Measurements from ENCODE around the gene ATP6V0A4. TPM values are rescaled to one million over a fixed set of nuclear protein-coding genes. Genes with fewer than 3 reads are reported as not detected.
A peak's percentile ranks its signal among the peaks of the same experiment; 100 is the strongest.

Gene ATP6V0A4
- total RNA-seq, 1 experiment from 2014 or later = 1.1 TPM

GRCh38 chr7:138695106-138695505 is 102.9 kb downstream of the ATP6V0A4 start:
- no peaks in the 10 kb centered on the region for H3K36me3 Mint-ChIP-seq
- no peak for DNase-seq (ENCODE audit: low spot score)
- ChIA-PET POLR2A (no interaction called here), CTCF (no interaction called here)
- no peak overlapping the region for H3K27ac Mint-ChIP-seq
- peaks cover 4% of the 10 kb centered on the region; the same call in 1 of the 2 replicates for H3K9me3 Mint-ChIP-seq
- TF ChIP-seq ATF3 (CRISPR knock-in tag; conservative IDR thresholded peaks at IDR 0.05) (no peak), ZNF121 (CRISPR knock-in tag; IDR thresholded peaks at IDR 0.05) (0 out of 2 replicates have a peak, but pooled peaks have one; percentile 33)
- no peaks in the 10 kb centered on the region for H3K27me3 Mint-ChIP-seq (ENCODE audit: low read depth)
- no peaks in the 10 kb centered on the region for H3K4me1 Mint-ChIP-seq
- no peak for ATAC-seq
- H3K4me3 Mint-ChIP-seq = no peak overlapping the region

- Mint-ChIP-seq H3K36me3 (peaks cover 8% of the 10 kb centered on the region), H3K27ac (no peak overlapping the region), H3K4me1 (no peaks in the 10 kb centered on the region), H3K27me3 (ENCODE audit: low read depth) (no peaks in the 10 kb centered on the region), H3K4me3 (no peak overlapping the region), H3K9me3 (peaks cover 17% of the 10 kb centered on the region)
- no peak for ATAC-seq
- CTCF ChIA-PET = no interaction called here
- TF ChIP-seq JUN (CRISPR knock-in tag; IDR thresholded peaks at IDR 0.05) (no peak), CTCF (IDR thresholded peaks at IDR 0.05) (no peak), PREB (CRISPR knock-in tag; IDR thresholded peaks at IDR 0.05; ENCODE audit: borderline replicate concordance) (no peak), SP1 (CRISPR knock-in tag; conservative IDR thresholded peaks at IDR 0.05) (no peak), ZNF423 (CRISPR knock-in tag; IDR thresholded peaks at IDR 0.05) (no peak), MYBL2 (CRISPR knock-in tag; IDR thresholded peaks at IDR 0.05) (no peak), ZNF263 (CRISPR knock-in tag; IDR thresholded peaks at IDR 0.05; ENCODE audit: low read depth) (no peak), ZMAT4 (CRISPR knock-in tag; IDR thresholded peaks at IDR 0.05) (no peak), NR2C2 (CRISPR knock-in tag; IDR thresholded peaks at IDR 0.05) (no peak), FOXJ3 (CRISPR knock-in tag; IDR thresholded peaks at IDR 0.05; ENCODE audit: borderline replicate concordance) (no peak), USF2 (CRISPR knock-in tag; IDR thresholded peaks at IDR 0.05) (no peak)
- no peak for DNase-seq (ENCODE audit: low spot score)
- POLR2A ChIA-PET = no interaction called here
These were observed 106.8 kb downstream of the ATP6V0A4 start for GRCh38 chr7:138691178-138691577.

- Mint-ChIP-seq H3K27me3 (ENCODE audit: low read depth) (no peaks in the 10 kb centered on the region), H3K4me3 (no peak overlapping the region), H3K4me1 (no peaks in the 10 kb centered on the region), H3K36me3 (peaks cover 8% of the 10 kb centered on the region), H3K9me3 (peaks cover 17% of the 10 kb centered on the region), H3K27ac (no peak overlapping the region)
- ATAC-seq (no peak), DNase-seq (ENCODE audit: low spot score) (no peak)
- ChIA-PET POLR2A (no interaction called here), CTCF (no interaction called here)
- TF ChIP-seq HMGA2 (CRISPR knock-in tag; IDR thresholded peaks at IDR 0.05) = no peak
- no peak for TF ChIP-seq ESRRA (CRISPR knock-in tag; IDR thresholded peaks at IDR 0.05; ENCODE audit: borderline replicate concordance)
- TF ChIP-seq MXD4 (CRISPR knock-in tag; IDR thresholded peaks at IDR 0.05; ENCODE audit: borderline replicate concordance) = no peak
- TF ChIP-seq CTCF (IDR thresholded peaks at IDR 0.05) = no peak
- no peak for TF ChIP-seq IRF2 (CRISPR knock-in tag; IDR thresholded peaks at IDR 0.05; ENCODE audit: borderline replicate concordance, low read depth)
- no peak for TF ChIP-seq ZNF423 (CRISPR knock-in tag; IDR thresholded peaks at IDR 0.05)
- no peak for TF ChIP-seq ZNF281 (CRISPR knock-in tag; IDR thresholded peaks at IDR 0.05)
- TF ChIP-seq PREB (CRISPR knock-in tag; IDR thresholded peaks at IDR 0.05; ENCODE audit: borderline replicate concordance) = no peak
- TF ChIP-seq NFATC4 (CRISPR knock-in tag; IDR thresholded peaks at IDR 0.05) = no peak
These were observed 107.5 kb downstream of the ATP6V0A4 start for GRCh38 chr7:138690495-138690894.
